Right lobe of liver (tissue), 4 donors: ENCODE measurements around the gene THEM4.
"Not testable (repeated sequence)": the region's sequence is repeated elsewhere in the genome, so short reads cannot be mapped to it uniquely, and the experiment has no call there.

ENCODE experiments used
- POLR2A ChIP-seq: fragments of 450-650 bp; IDR thresholded peaks from one replicate; pipeline ENCODE4 v1.6.1; 2017; ENCODE audit warnings: antibody characterized with exemption, mild to moderate bottlenecking
- TF ChIP-seq, protein P1 (sequence below), 4 donors: fragments of 200-600 bp in 3 of 4; fragments of 450-650 bp in 1 of 4; IDR thresholded peaks; one replicate each; pipeline versions ENCODE4 v1.5.1 to v1.8.0; 2016 to 2022; ENCODE audit warnings: antibody characterized with exemption in 4 of 4, mild to moderate bottlenecking in 2 of 4
- donor health status: DM: no; HTN: no; CAD: no.
- donor health status: DM: no; HTN: no; CAD: no.
- donor health status: DM: no; HTN: yes; CAD: no.

DNA sequence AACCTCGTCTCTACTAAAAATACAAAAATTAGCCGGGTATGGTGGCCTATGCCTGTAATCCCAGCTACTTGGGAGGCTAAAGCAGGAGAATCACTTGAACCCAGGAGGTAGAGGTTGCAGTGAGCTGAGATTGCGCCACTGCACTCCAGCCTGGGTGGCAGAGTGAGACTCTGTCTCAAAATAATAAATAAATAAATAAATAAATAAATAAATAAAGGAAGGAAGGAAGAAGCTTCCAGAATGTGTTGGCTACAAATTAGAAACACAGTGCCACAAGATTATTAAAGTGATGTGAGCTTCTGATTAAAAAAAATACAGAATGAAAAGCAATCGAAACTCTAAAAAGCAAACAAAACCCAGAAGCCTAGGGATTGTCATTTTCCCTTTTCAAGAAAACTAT, 25.4 kb downstream of the THEM4 start:
- not testable (repeated sequence) for TF ChIP-seq POLR2A
- TF ChIP-seq, protein P1, sequence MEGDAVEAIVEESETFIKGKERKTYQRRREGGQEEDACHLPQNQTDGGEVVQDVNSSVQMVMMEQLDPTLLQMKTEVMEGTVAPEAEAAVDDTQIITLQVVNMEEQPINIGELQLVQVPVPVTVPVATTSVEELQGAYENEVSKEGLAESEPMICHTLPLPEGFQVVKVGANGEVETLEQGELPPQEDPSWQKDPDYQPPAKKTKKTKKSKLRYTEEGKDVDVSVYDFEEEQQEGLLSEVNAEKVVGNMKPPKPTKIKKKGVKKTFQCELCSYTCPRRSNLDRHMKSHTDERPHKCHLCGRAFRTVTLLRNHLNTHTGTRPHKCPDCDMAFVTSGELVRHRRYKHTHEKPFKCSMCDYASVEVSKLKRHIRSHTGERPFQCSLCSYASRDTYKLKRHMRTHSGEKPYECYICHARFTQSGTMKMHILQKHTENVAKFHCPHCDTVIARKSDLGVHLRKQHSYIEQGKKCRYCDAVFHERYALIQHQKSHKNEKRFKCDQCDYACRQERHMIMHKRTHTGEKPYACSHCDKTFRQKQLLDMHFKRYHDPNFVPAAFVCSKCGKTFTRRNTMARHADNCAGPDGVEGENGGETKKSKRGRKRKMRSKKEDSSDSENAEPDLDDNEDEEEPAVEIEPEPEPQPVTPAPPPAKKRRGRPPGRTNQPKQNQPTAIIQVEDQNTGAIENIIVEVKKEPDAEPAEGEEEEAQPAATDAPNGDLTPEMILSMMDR (IDR thresholded peaks at IDR 0.05) = not testable (repeated sequence)
